HEK293 (cell line): Measurements from ENCODE around the gene MBD3L2.

Experiments
- CTCF ChIA-PET: fragments of 350-600 bp; formaldehyde crosslinking; extraction: SDS; loops from one replicate; lab custom pipeline; 2021; ENCODE audit warnings: antibody characterized with exemption; lab: Yijun Ruan, JAX
- POLR2A ChIA-PET: fragments of 300-600 bp; formaldehyde crosslinking; extraction: SDS; loops from one replicate; lab custom pipeline; 2020; ENCODE audit warnings: antibody characterized with exemption, inconsistent platforms; lab: Yijun Ruan, JAX
- H3K27ac ChIP-seq: fragments of 200-500 bp; sonication (Bioruptor generic); 2 replicates; pipeline ENCODE4 v1.5.1; 2014; ENCODE audit warnings: low read depth, low read length, control low read depth, inconsistent platforms; ENCODE audit errors: extremely low read depth
- H3K36me3 ChIP-seq, 2 experiments: fragments of 200-500 bp in 1 of 2; sonication (Bioruptor generic) in 1 of 2; 1 replicate in 1 of 2; 2 replicates in 1 of 2; pipeline ENCODE4 v1.5.1; 2014 to 2017; ENCODE audit warnings: inconsistent platforms in 2 of 2, low read length in 2 of 2; ENCODE audit not compliant: control insufficient read depth in 2 of 2, insufficient read depth in 1 of 2
- H3K4me1 ChIP-seq: fragments of 200-500 bp; sonication (Bioruptor generic); 2 replicates; pipeline ENCODE4 v1.5.1; 2014; ENCODE audit warnings: mild to moderate bottlenecking, low read length, inconsistent platforms; ENCODE audit not compliant: control insufficient read depth, insufficient read depth
- H3K4me3 ChIP-seq: 2 replicates; pipeline ENCODE4 v1.5.1; 2011; ENCODE audit warnings: low read depth, mild to moderate bottlenecking, control low read depth, low read length, moderate library complexity
- H3K9me3 ChIP-seq: fragments of 200-500 bp; sonication (Bioruptor generic); 2 replicates; pipeline ENCODE4 v1.5.1; 2014; ENCODE audit warnings: low read depth, low read length, inconsistent platforms; ENCODE audit not compliant: control insufficient read depth, insufficient read depth
- HOXD13 ChIP-seq: sonication (generic); formaldehyde crosslinking; IDR thresholded peaks from 2 replicates; pipeline ENCODE4 v1.8.0; 2022; ENCODE audit warnings: missing genetic modification reagents, borderline replicate concordance
- MEIS1 ChIP-seq: sonication (generic); formaldehyde crosslinking; IDR thresholded peaks from 2 replicates; pipeline ENCODE4 v1.8.1; 2022; ENCODE audit warnings: missing genetic modification reagents, mild to moderate bottlenecking, borderline replicate concordance
- MYNN ChIP-seq: fragments of 450-650 bp; formaldehyde crosslinking; IDR thresholded peaks from 2 replicates; pipeline ENCODE4 v1.5.1; 2016; ENCODE audit warnings: missing biosample characterization, missing genetic modification characterization, borderline replicate concordance
- SCRT2 ChIP-seq: fragments of 450-650 bp; formaldehyde crosslinking; IDR thresholded peaks from 2 replicates; pipeline ENCODE4 v1.5.1; 2016; ENCODE audit warnings: missing biosample characterization, missing genetic modification characterization
- ZBTB48 ChIP-seq: fragments of 450-650 bp; formaldehyde crosslinking; IDR thresholded peaks from 2 replicates; pipeline ENCODE4 v1.5.1; 2016; ENCODE audit warnings: missing biosample characterization, missing genetic modification characterization
- ZBTB7A ChIP-seq: fragments of 450-650 bp; formaldehyde crosslinking; IDR thresholded peaks from 2 replicates; pipeline ENCODE4 v1.5.1; 2016; ENCODE audit warnings: low read depth, missing biosample characterization, missing genetic modification characterization
- ZEB2 ChIP-seq: fragments of 450-650 bp; formaldehyde crosslinking; IDR thresholded peaks from 2 replicates; pipeline ENCODE4 v1.5.1; 2016; ENCODE audit warnings: missing biosample characterization, missing genetic modification characterization
- ZFP3 ChIP-seq: fragments of 450-650 bp; formaldehyde crosslinking; IDR thresholded peaks from 2 replicates; pipeline ENCODE4 v1.5.1; 2016; ENCODE audit warnings: low read depth, missing biosample characterization, missing genetic modification characterization
- ZIC2 ChIP-seq: fragments of 450-650 bp; formaldehyde crosslinking; IDR thresholded peaks from 2 replicates; pipeline ENCODE4 v1.5.1; 2016; ENCODE audit warnings: missing biosample characterization, missing genetic modification characterization
- ZNF223 ChIP-seq: fragments of 450-650 bp; formaldehyde crosslinking; IDR thresholded peaks from 2 replicates; pipeline ENCODE4 v1.5.1; 2016; ENCODE audit warnings: missing biosample characterization, missing genetic modification characterization
- ZNF335 ChIP-seq: fragments of 450-650 bp; formaldehyde crosslinking; conservative IDR thresholded peaks from 2 replicates; pipeline ENCODE4 v1.5.1; 2016; ENCODE audit warnings: missing biosample characterization, missing genetic modification characterization
- ZNF354C ChIP-seq: fragments of 450-650 bp; formaldehyde crosslinking; IDR thresholded peaks from 2 replicates; pipeline ENCODE4 v1.5.1; 2016; ENCODE audit warnings: missing biosample characterization, missing genetic modification characterization, low read depth, borderline replicate concordance
- ZNF366 ChIP-seq: fragments of 450-650 bp; formaldehyde crosslinking; conservative IDR thresholded peaks from 2 replicates; pipeline ENCODE4 v1.5.1; 2016; ENCODE audit warnings: missing biosample characterization, missing genetic modification characterization
- ZNF391 ChIP-seq: fragments of 450-650 bp; formaldehyde crosslinking; IDR thresholded peaks from 2 replicates; pipeline ENCODE4 v1.5.1; 2016; ENCODE audit warnings: low read depth, missing biosample characterization, missing genetic modification characterization, borderline replicate concordance
- ZNF48 ChIP-seq: fragments of 450-650 bp; formaldehyde crosslinking; IDR thresholded peaks from 2 replicates; pipeline ENCODE4 v1.5.1; 2016; ENCODE audit warnings: missing biosample characterization, missing genetic modification characterization
- ZNF548 ChIP-seq: fragments of 450-650 bp; formaldehyde crosslinking; IDR thresholded peaks from 2 replicates; pipeline ENCODE4 v1.5.1; 2016; ENCODE audit warnings: missing biosample characterization, missing genetic modification characterization
- ZNF600 ChIP-seq: fragments of 450-650 bp; formaldehyde crosslinking; IDR thresholded peaks from 2 replicates; pipeline ENCODE4 v1.5.1; 2016; ENCODE audit warnings: missing biosample characterization, missing genetic modification characterization
- ZNF629 ChIP-seq: fragments of 450-650 bp; formaldehyde crosslinking; IDR thresholded peaks from 2 replicates; pipeline ENCODE4 v1.5.1; 2017; ENCODE audit warnings: missing biosample characterization, missing genetic modification characterization
- ZNF654 ChIP-seq: fragments of 450-650 bp; formaldehyde crosslinking; IDR thresholded peaks from 2 replicates; pipeline ENCODE4 v1.5.1; 2016; ENCODE audit warnings: low read depth, missing biosample characterization, missing genetic modification characterization
- ZNF658 ChIP-seq: fragments of 450-650 bp; formaldehyde crosslinking; IDR thresholded peaks from 2 replicates; pipeline ENCODE4; 2016; ENCODE audit warnings: missing biosample characterization, missing genetic modification characterization
- ZNF76 ChIP-seq: fragments of 450-650 bp; formaldehyde crosslinking; IDR thresholded peaks from 2 replicates; pipeline ENCODE4; 2016; ENCODE audit warnings: low read depth, missing biosample characterization, missing genetic modification characterization, borderline replicate concordance
- ZSCAN16 ChIP-seq: fragments of 450-650 bp; formaldehyde crosslinking; IDR thresholded peaks from 2 replicates; pipeline ENCODE4 v1.5.1; 2016; ENCODE audit warnings: missing biosample characterization, missing genetic modification characterization
- ZXDB ChIP-seq: fragments of 450-650 bp; formaldehyde crosslinking; IDR thresholded peaks from 2 replicates; pipeline ENCODE4 v1.5.1; 2016; ENCODE audit warnings: missing biosample characterization, missing genetic modification characterization
- TF ChIP-seq, protein P1 (sequence below): fragments of 450-650 bp; formaldehyde crosslinking; IDR thresholded peaks from 2 replicates; pipeline ENCODE4 v1.5.1; 2016; ENCODE audit warnings: missing biosample characterization, missing genetic modification characterization

MBD3L2 gene

GRCh38 chr19:7000816-7001215, 48.3 kb upstream of the MBD3L2 start:
- Histone ChIP-seq H3K4me1 (no peaks in the 10 kb centered on the region), H3K27ac (no peak overlapping the region), H3K36me3 (no peaks in the 10 kb centered on the region), H3K9me3 (no peaks in the 10 kb centered on the region), H3K4me3 (no peak overlapping the region)
- ChIA-PET POLR2A (interaction anchor here (0.5 kb wide), 1 partner anchor 138 kb away, joined by 5 read pairs; no protein-coding TSS in a partner anchor), CTCF (interaction anchor here (0.6 to 1.2 kb wide), 2 partner anchors 12 to 1543 kb away, joined by 3 to 5 read pairs; no protein-coding TSS in a partner anchor)
- TF ChIP-seq MEIS1 (CRISPR knock-in tag) (no peak), MYNN (no peak), ZBTB48 (no peak), SCRT2 (tag by site-specific recombination) (no peak), ZNF391 (no peak), ZNF658 (no peak)

DNA sequence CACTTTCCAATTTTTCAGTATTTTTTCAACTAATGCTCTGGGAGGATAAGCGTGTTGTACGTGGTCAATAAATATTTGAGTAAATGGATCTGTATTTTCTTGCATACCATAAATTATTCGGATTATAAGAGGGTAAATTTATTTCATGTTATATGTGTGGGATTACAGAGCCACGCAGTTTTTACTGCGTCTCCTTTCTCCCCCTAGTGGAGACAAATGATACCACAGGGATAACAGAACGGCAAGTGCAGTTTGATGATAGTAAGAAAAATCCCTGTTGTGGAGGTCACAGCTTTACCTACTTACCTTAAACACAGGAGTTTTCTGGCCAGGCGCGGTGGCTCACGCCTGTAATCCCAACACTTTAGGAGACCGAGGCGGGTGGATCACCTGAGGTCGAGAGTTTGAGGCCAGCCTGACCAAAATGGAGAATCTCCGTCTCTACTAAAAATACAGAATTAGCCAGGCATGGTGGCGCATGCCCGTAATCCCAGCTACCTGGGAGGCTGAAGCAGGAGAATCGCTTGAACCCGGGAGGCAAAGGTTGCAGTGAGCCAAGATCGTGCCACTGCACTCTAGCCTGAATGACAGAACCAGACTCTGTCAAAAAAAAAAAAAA, 44.7 kb upstream of the MBD3L2 start:
- TF ChIP-seq ZSCAN16 (no peak), HOXD13 (CRISPR knock-in tag) (no peak), ZNF600 (tag by site-specific recombination) (no peak), ZNF335 (no peak), ZNF354C (tag by site-specific recombination) (no peak), ZNF548 (tag by site-specific recombination) (no peak), ZFP3 (no peak), ZNF366 (tag by site-specific recombination) (no peak)
- H3K36me3 ChIP-seq, result no peaks in the 10 kb centered on the region
- POLR2A ChIA-PET, result interaction anchor here (1.2 kb wide), 1 partner anchor 65 kb away, joined by 4 read pairs; the partner anchor contains the start of gene ZNF557
- no peak overlapping the region for H3K27ac ChIP-seq
- no peak overlapping the region for H3K4me3 ChIP-seq
- no peaks in the 10 kb centered on the region for H3K4me1 ChIP-seq
- no peaks in the 10 kb centered on the region for H3K9me3 ChIP-seq
- CTCF ChIA-PET, result no interaction called here

- Histone ChIP-seq H3K36me3 (no peaks in the 10 kb centered on the region), H3K27ac (no peak overlapping the region), H3K4me3 (no peak overlapping the region), H3K4me1 (no peaks in the 10 kb centered on the region), H3K9me3 (no peaks in the 10 kb centered on the region)
- ChIA-PET CTCF (no interaction called here), POLR2A (no interaction called here)
- TF ChIP-seq ZNF629 (tag by site-specific recombination) (no peak), ZEB2 (no peak), ZBTB7A (tag by site-specific recombination) (no peak), ZXDB (no peak), ZNF654 (no peak), ZNF48 (tag by site-specific recombination) (no peak), ZIC2 (tag by site-specific recombination) (no peak), ZNF76 (tag by site-specific recombination) (no peak), ZNF223 (no peak)
- TF ChIP-seq, protein P1, sequence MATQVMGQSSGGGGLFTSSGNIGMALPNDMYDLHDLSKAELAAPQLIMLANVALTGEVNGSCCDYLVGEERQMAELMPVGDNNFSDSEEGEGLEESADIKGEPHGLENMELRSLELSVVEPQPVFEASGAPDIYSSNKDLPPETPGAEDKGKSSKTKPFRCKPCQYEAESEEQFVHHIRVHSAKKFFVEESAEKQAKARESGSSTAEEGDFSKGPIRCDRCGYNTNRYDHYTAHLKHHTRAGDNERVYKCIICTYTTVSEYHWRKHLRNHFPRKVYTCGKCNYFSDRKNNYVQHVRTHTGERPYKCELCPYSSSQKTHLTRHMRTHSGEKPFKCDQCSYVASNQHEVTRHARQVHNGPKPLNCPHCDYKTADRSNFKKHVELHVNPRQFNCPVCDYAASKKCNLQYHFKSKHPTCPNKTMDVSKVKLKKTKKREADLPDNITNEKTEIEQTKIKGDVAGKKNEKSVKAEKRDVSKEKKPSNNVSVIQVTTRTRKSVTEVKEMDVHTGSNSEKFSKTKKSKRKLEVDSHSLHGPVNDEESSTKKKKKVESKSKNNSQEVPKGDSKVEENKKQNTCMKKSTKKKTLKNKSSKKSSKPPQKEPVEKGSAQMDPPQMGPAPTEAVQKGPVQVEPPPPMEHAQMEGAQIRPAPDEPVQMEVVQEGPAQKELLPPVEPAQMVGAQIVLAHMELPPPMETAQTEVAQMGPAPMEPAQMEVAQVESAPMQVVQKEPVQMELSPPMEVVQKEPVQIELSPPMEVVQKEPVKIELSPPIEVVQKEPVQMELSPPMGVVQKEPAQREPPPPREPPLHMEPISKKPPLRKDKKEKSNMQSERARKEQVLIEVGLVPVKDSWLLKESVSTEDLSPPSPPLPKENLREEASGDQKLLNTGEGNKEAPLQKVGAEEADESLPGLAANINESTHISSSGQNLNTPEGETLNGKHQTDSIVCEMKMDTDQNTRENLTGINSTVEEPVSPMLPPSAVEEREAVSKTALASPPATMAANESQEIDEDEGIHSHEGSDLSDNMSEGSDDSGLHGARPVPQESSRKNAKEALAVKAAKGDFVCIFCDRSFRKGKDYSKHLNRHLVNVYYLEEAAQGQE (tag by site-specific recombination), result no peak
These were observed 42.9 kb upstream of the MBD3L2 start for GRCh38 chr19:7006135-7006704.
